GM18520 (cell line): ENCODE data around the gene CYP20A1.

Experiments
- ATAC-seq: cut with Tn5 transposase; IDR thresholded peaks from one replicate; pipeline ENCODE4 v1.9.1; 2021; ENCODE audit not compliant: unreplicated experiment

The CYP20A1 gene

DNA sequence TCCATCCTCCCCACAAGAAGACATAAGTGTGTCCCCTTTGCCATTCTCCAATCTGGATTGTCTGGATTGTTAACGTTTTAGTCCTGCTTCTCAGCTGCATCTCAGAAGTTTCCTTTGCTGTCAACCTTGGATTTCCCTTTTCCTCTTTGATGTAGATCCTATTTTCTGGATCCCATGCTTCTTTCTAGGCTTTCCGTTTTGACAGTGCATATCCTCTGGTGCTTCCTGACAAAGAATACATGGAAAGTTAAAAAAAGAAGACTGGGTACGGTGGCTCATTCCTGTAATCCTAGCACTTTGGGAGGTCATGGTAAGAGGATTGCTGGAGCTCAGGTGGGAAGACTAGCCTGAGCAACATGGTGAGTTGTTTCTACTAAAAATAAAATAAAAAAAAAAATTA lies 116.1 kb downstream of the CYP20A1 start:
- ATAC-seq, result no peak
